Suprapubic skin (tissue), 4 donors: ENCODE measurements around the gene LAMA4.

Experiments used
- CTCF ChIP-seq, 2 donors: fragments of 200-600 bp in 1 of 2; fragments of 450-650 bp in 1 of 2; sonication (generic) in 1 of 2; IDR thresholded peaks; one replicate each; pipeline ENCODE4 v1.5.1; 2016 to 2019; ENCODE audit warnings: antibody characterized with exemption in 2 of 2, mild to moderate bottlenecking in 1 of 2, moderate library complexity in 1 of 2
- EP300 ChIP-seq: sonication (generic); formaldehyde crosslinking; IDR thresholded peaks from one replicate; pipeline ENCODE4 v1.6.1; 2017; ENCODE audit warnings: antibody characterized with exemption
- POLR2A ChIP-seq, 2 donors: fragments of 450-650 bp; IDR thresholded peaks; one replicate each; pipeline ENCODE4 v1.6.1; 2017; ENCODE audit warnings: antibody characterized with exemption in 2 of 2, mild to moderate bottlenecking in 2 of 2, moderate library complexity in 2 of 2
- POLR2AphosphoS5 ChIP-seq, 3 donors: sonication (generic); formaldehyde crosslinking; IDR thresholded peaks; one replicate each; pipeline ENCODE4 v1.6.1; 2017; ENCODE audit warnings: antibody characterized with exemption in 3 of 3

- TF ChIP-seq CTCF (IDR thresholded peaks at IDR 0.05) (no peak), EP300 (no peak), POLR2A (IDR thresholded peaks at IDR 0.05) (no peak), POLR2AphosphoS5 (IDR thresholded peaks at IDR 0.05) (no peak)
Observed at GRCh38 chr6:112300896-112301295, 46.5 kb upstream of the LAMA4 start.
